ENCODE results near the gene PPT1. TPM values are rescaled to one million over a fixed set of nuclear protein-coding genes. Genes with fewer than 3 reads are reported as not detected.

The PPT1 gene
- total and polyA plus RNA-seq, 2 of the 8 experiments (the other 6 are each of a cell fraction or from before 2014, with no cell fraction given): 77.1 to 150 TPM

DNA sequence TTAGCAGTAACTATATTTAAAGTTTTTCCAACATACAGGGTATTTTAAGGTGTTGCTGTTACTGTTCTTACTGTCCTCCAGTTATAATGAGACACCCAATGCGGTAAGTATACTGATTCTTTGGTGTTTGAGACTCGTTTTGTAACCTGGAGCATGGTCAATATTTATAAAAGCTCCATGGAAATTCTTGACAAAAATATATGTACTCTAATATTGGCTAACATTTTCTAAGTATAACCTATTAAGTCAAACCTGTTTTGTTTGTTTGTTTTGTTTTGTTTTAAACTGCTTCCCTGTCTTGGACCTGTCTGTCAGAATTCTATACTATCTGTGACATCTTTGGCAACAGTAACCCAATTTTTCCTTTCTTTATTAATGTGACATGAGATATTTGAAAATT is 72.4 kb downstream of the PPT1 start:
- FAIRE-seq: no peak
- CTCF ChIA-PET (ENCODE audit: partially characterized antibody): interaction anchor here (0.6 to 1.5 kb wide), 4 partner anchors 8 to 105 kb away, joined by 3 to 5 read pairs (median 3); no protein-coding TSS in a partner anchor
- TF ChIP-seq TAF7 (optimal IDR thresholded peaks at IDR 0.05; ENCODE audit: borderline replicate concordance, low read depth, low read length) (no peak), RNF2 (IDR thresholded peaks at IDR 0.05; ENCODE audit: borderline replicate concordance, low read depth, low read length, missing control alignments, poor library complexity, severe bottlenecking) (no peak), RFX5 (IDR thresholded peaks at IDR 0.05; ENCODE audit: borderline replicate concordance, low read depth, low read length) (no peak), NANOG (IDR thresholded peaks at IDR 0.05; ENCODE audit: insufficient read depth, low read depth, low read length, poor library complexity, severe bottlenecking) (no peak), BACH1 (IDR thresholded peaks at IDR 0.05; ENCODE audit: low read length) (no peak), CBX5 (IDR thresholded peaks at IDR 0.05; ENCODE audit: low read depth, low read length) (no peak), GABPA (IDR thresholded peaks at IDR 0.05; ENCODE audit: borderline replicate concordance, insufficient read depth, low read length) (no peak), CBX8 (IDR thresholded peaks at IDR 0.05; ENCODE audit: borderline replicate concordance, low read depth, low read length) (no peak), BRCA1 (IDR thresholded peaks at IDR 0.05; ENCODE audit: low read depth, low read length) (no peak), EGR1 (IDR thresholded peaks at IDR 0.05; ENCODE audit: borderline replicate concordance, low read depth, low read length) (no peak)
- TF ChIP-seq, protein P1, sequence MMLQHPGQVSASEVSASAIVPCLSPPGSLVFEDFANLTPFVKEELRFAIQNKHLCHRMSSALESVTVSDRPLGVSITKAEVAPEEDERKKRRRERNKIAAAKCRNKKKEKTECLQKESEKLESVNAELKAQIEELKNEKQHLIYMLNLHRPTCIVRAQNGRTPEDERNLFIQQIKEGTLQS (IDR thresholded peaks at IDR 0.05; ENCODE audit: insufficient read depth, low read depth, low read length): no peak
- TF ChIP-seq, protein P2, sequence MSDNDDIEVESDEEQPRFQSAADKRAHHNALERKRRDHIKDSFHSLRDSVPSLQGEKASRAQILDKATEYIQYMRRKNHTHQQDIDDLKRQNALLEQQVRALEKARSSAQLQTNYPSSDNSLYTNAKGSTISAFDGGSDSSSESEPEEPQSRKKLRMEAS (IDR thresholded peaks at IDR 0.05): no peak

More for the DNA sequence above, 72.4 kb downstream of the PPT1 start:
- Histone ChIP-seq H3K56ac (replicated peaks; ENCODE audit: insufficient read length, low read depth, low read length) (no peak overlapping the region), H2BK5ac (ENCODE audit: low read depth, low read length) (no peak overlapping the region), H3K23me2 (ENCODE audit: low read depth, low read length) (0 out of 2 replicates have a peak, but pooled peaks cover under 1% of the 10 kb centered on the region), H2BK20ac (ENCODE audit: low read length) (no peak overlapping the region), H3K4me1 (replicated peaks in 1 of 4; ENCODE audit: control insufficient read depth in 3 of 4, insufficient read depth in 4 of 4, low read length in 3 of 4) (no peaks in the 10 kb centered on the region; a peak in 1 of 7 replicates), H3K36me3 (ENCODE audit: control insufficient read depth in 2 of 4, insufficient read depth in 4 of 4, low read length in 3 of 4) (no peaks in the 10 kb centered on the region), H3K18ac (ENCODE audit: extremely low read depth, low read length) (no peak overlapping the region), H3K27ac (ENCODE audit: low read depth, low read length) (no peak overlapping the region), H2BK15ac (ENCODE audit: low read length) (no peak overlapping the region), H2AK5ac (ENCODE audit: low read depth, low read length) (no peak overlapping the region), H4K91ac (replicated peaks; ENCODE audit: insufficient read length, low read length) (no peak overlapping the region), H3K4ac (replicated peaks; ENCODE audit: insufficient read length, low read depth, low read length) (no peak overlapping the region), H2BK120ac (replicated peaks; ENCODE audit: low read depth, low read length) (no peak overlapping the region), H3K4me2 (ENCODE audit: insufficient read depth in 1 of 2, low read depth in 2 of 2, low read length in 2 of 2) (no peak overlapping the region), H3K9me3 (ENCODE audit: insufficient read depth in 2 of 2, low read depth in 1 of 2, low read length in 1 of 2) (no peaks in the 10 kb centered on the region), H4K20me1 (replicated peaks in 1 of 2; ENCODE audit: control insufficient read depth in 1 of 2, insufficient read depth in 2 of 2, low read length in 2 of 2) (no peaks in the 10 kb centered on the region), H4K8ac (ENCODE audit: extremely low read depth, insufficient read depth, low read length) (no peak overlapping the region), H4K5ac (ENCODE audit: insufficient read length, low read depth, low read length) (no peak overlapping the region), H2AFZ (ENCODE audit: low read length) (no peak overlapping the region), H3K23ac (ENCODE audit: insufficient read length) (no peak overlapping the region), H3K79me1 (ENCODE audit: low read depth, low read length) (no peaks in the 10 kb centered on the region), H3K14ac (ENCODE audit: insufficient read length) (no peak overlapping the region), H3K27me3 (replicated peaks in 1 of 4; ENCODE audit: control insufficient read depth in 3 of 4, extremely low read depth in 1 of 4, insufficient read depth in 3 of 4, low read length in 3 of 4) (peaks cover 0 to 2% (median 0%) of the 10 kb centered on the region in 4 experiments; a peak in 1 of 7 replicates), H3K4me3 (ENCODE audit: extremely low read depth in 1 of 4, insufficient read depth in 2 of 4, low read depth in 3 of 4, low read length in 4 of 4) (no peak overlapping the region), H3K79me2 (ENCODE audit: control insufficient read depth in 1 of 2, insufficient read depth in 2 of 2, low read length in 2 of 2) (no peaks in the 10 kb centered on the region), H2BK12ac (ENCODE audit: low read depth, low read length) (no peak overlapping the region), H3K9ac (replicated peaks in 1 of 4; ENCODE audit: extremely low read depth in 1 of 4, low read depth in 3 of 4, low read length in 3 of 4) (no peak overlapping the region)
- 86% methylated on average over 2 of the region's 2 CpGs; no CpG with 5 or more reads in 1 of the 2 experiments for WGBS, 2 experiments (ENCODE audit: extremely low coverage in 1 of 2, insufficient coverage in 1 of 2, insufficient read length in 1 of 2, insufficient replicate concordance in 2 of 2, low coverage in 1 of 2, low lambda C conversion rate in 2 of 2, missing lambda C conversion rate in 1 of 2)
- DNase-seq (ENCODE audit: low read depth in 1 of 2, low spot score in 2 of 2): no peak
- POLR2A ChIA-PET (ENCODE audit: partially characterized antibody): interaction anchor here (1.7 kb wide), 1 partner anchor 9 kb away, joined by 4 read pairs; no protein-coding TSS in a partner anchor

All from H1 (cell line).